HG03039 (cell line): ENCODE measurements around the gene ASB18.
"Not testable (repeated sequence)": the region's sequence is repeated elsewhere in the genome, so short reads cannot be mapped to it uniquely, and the experiment has no call there.

Experiments
- ATAC-seq: cut with Tn5 transposase; IDR thresholded peaks from one replicate; pipeline ENCODE4 v1.9.1; 2021; ENCODE audit warnings: mild to moderate bottlenecking, moderate library complexity; ENCODE audit not compliant: unreplicated experiment

The ASB18 gene

DNA sequence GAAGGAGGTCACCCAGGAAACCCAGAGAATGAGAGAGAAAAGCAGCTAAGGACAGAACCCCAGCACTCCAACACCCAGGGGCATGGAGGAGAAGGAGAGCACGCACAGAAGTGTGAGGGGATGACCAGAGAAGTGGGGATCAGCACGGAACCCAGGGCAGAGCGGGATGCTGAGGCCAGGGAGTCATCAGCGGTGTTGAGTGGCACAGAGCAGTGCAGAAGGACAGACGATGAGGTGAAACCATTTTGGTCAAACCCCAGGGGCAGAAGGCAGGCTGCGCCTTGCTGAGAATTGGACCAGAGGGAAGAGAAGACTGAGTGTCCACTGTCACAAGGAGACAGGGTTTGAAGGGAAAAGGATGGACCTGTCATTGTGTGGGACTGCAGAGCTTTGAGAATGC, 23.4 kb upstream of the ASB18 start:
- no peak for ATAC-seq

DNA sequence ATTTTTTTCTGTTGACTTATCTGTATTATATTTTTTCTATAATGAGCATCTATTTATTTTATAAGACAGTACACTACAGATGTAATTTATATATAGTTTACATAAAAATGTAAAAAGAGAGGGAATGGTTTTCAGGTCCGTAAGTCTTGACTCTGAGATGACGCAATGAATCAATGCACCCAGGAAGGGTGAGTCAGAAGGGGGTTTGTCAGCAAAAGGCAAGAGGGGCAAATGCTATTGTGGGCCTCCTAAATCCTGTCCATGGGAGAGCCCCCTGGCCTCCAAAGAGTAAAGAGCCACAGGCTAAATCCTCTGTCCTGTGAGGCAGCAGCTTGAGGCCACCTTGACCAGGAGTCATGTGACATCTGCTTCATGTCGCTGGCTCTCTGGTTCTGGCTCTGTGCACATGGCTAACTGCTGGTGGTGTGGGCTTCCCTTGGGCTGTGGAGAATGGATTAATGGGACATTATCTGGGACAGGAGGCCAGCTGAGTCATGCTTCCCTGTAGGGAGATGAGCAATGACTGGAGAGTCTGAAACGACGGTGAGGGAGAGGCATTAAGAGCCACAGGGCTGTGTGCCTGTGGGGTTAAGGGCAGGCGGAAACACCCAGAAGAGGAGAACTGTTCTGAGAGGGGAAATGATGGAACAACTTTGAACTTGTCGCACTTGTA, 22.8 kb upstream of the ASB18 start:
- no peak for ATAC-seq

DNA sequence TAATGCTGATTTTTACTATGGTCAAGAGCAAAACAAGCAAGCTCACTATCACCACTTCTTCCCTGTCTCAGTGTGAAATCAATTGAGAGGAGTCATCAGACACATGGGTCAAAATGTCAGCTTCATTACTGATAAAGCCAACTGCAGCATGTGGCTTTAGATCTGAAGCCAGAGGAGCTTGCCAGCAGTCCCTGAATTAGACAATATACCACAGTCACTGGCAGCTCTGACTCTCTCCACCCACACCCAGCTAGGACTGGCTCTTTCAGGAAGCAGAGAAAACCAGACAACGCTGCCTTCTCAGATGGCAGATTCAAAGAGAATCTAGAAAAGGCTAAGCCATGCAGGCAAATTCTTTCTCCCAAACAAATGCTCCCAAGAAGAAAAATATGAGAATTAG, 20.0 kb upstream of the ASB18 start:
- ATAC-seq: no peak

DNA sequence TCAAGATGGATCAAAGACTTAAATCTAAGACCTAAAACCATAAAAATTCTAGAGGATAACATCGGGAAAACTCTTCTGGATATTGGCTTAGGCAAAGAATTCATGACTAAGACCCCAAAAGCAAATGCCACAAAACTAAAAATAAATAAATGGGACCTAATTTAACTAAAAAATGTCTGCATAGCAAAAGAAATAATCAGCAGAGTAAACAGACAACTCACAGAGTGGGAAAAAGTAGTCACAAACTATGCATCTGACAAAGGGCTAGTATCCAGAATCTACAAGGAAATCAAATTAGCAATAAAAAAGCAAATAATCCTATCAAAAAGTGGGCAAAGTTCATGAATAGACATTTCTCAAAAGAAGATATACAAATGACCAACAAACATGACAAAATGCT, 18.2 kb upstream of the ASB18 start:
- ATAC-seq: no peak

DNA sequence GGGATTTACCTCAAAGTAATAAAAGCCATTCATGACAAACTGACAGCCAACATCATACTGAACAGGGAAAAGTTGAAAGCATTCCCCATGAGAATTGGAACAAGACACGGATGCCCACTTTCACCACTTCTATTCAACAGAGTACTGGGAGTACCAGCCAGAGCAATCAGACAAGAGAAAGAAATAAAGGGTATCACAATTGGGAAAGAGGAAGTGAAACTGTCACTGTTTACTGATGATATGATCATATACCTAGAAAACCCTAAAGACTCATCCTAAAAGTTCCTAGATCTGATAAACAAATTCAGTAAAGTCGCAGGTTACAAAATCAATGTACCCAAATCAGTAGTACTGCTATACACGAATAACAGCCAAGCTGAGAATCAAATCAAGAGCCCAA, 17.2 kb upstream of the ASB18 start:
- no peak for ATAC-seq

DNA sequence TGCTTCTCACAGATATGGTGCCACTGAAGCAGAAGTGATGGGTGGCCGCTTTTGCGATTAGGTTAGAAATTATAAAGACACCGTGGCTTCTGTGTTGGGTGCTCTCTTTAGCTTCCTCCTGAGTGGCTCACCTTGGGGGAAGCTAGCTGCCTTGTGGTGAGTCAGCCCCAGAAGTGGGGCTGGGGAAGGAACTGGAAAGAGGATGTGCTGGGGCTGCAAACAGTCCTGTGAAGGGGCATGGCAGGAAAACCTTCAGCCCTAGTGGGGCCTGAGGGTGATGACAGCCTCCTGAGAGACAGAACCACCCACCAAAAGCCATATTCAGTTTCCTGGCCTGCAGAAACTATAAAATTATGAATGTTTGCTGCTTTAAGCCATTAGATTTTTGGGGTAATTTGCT, 8.9 kb upstream of the ASB18 start:
- ATAC-seq: no peak

DNA sequence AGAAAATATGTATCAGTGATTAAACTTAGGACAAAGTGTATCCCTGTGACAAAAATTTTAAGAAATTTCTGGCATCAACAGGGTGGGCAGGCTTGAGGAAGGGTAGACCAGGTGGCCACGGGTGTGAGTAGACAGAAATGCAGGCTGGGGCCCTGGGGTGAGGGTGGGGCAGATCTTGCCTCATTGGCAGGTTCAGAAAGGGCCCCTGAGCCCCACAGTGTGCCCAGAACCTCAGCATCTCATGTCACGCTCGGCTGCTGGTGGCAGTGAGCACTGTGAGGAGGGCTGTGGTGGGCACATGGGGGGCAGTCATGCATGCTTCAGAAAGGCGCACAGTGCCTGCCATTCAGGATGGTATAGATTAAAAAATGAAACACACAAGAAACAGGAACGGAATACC, 7.6 kb upstream of the ASB18 start:
- ATAC-seq: no peak

DNA sequence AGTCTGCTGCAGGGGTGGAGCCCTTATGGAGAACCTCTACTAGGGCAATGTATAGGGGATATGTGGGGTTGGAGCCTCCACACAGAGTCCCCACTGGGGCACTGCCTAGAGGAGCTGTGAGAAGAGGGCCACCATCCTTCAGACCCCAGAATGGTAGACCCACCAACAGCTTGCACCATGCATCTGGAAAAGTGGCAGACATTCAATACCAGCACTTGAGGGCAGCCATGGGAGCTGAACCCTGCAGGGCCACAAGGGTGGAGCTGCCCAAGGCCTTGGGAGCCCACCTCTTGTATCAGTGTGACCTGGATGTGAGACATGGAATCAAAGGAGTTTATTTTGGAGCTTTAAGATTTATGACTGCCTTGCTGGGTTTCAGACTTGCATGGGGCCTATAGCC, 5.7 kb upstream of the ASB18 start:
- not testable (repeated sequence) for ATAC-seq

DNA sequence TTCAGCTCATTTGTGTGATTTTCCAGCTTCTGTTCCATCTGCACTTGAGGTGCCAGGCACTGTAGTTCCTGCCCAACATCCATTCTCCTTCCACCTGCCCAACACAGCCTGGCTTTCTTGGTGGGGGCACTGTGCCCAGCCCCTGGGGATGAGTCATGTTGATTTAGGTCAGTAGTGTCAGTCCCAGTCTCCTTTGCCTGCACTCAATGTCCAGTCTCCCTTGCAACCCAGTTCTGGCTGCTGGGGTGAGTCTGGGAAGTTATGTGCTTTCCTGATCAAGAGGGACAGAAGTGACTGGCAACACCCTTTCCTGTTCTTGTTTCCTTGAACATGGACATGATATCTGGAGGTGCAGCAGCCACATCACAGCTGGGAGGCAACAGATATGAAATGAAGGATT, 1.5 kb upstream of the ASB18 start:
- ATAC-seq: no peak

DNA sequence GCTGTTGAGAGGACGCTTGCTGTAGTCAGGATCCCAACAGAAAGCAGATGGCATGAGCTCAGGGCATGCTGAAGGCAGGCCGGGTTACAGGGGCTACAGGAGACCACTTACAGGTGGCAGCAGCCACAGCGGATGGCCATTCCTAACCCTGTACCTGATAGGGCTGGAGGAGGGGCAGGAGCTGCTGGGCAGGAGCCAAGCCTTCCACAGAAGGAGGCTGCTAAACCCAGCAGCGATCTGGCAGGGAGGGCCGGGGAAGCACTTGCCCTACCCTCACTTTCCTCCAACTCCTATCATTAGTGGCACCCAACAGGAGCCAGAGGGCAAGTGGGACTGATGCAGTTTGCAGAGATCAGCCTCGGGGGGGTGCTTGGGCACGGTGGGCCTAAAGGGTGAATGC, 2.0 kb downstream of the ASB18 start:
- no peak for ATAC-seq

DNA sequence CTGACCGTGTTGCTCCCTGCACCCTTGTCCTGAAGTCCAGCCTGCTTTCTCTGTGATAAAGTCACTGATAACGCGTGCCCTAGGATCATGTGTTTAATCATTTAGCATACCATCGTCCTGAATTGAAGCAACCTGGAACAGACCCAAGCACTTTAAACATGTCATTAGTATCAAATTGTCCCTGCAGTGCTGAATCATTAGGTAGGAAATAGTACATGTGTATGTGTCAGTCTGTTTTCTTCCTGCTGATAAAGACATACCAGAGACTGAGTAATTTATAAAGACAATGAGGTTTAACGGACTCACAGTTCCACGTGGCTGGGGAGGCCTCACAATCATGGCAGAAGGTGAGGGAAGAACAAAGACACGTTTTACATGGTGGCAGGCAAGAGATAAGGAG, 2.8 kb downstream of the ASB18 start:
- ATAC-seq: no peak

DNA sequence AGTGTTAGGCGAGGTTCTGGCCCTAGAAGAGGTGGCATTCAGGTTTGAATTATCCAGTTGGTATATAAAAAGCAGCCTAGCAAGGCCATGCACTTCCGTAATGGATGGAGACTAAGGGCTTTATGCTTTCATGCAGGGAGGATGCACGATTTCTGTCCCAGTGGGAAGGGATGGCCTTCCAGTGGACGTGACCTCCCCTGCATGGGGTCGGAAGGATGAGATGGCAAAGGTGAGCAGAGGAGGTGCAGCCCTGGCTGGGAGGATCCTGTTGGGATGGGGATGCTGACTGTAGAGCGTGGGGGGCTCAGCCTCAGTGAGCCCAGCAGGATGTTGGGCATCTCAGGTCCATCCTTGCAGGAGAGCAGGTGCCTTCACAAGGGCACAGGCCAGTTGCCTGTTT, 4.8 kb downstream of the ASB18 start:
- ATAC-seq: no peak

DNA sequence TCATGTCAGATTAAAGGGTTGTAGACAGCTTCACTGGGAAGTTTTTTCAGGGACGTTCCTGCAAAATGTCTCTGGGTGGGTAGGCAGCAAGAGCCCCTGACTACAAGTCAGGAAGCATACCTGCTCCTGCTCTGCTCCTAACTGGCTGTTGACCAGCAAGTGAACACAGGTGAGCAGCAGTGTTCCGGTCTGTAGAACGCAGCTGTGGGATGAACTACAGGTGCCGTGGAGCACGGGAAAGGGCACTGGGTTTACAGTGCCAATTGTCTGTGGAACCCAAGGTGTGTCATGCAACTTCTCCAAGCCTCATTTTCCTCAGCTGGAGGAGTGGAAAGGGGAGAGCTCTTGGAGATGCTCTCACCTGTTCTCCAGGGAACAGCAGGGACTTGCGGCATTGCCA, 6.6 kb downstream of the ASB18 start:
- no peak for ATAC-seq

DNA sequence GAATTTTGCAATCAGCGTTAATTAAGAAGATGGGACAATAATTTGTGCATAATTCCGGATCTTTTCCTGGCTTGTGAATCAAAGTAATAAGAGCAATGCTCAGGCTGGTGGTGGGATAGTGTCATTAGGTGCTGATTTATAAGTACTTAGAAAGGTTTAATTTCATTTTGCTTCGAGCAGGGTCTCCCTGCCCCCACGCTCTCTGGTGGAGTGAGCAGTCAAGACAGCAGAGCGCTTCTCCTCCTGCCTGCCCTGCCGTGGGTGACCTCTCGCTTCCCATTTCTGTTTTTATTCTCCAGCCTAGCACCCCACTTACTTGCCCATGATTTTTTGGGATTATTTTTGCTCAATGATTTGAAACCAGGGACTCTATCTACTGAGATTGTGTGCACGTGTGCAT, 7.1 kb downstream of the ASB18 start:
- no peak for ATAC-seq

DNA sequence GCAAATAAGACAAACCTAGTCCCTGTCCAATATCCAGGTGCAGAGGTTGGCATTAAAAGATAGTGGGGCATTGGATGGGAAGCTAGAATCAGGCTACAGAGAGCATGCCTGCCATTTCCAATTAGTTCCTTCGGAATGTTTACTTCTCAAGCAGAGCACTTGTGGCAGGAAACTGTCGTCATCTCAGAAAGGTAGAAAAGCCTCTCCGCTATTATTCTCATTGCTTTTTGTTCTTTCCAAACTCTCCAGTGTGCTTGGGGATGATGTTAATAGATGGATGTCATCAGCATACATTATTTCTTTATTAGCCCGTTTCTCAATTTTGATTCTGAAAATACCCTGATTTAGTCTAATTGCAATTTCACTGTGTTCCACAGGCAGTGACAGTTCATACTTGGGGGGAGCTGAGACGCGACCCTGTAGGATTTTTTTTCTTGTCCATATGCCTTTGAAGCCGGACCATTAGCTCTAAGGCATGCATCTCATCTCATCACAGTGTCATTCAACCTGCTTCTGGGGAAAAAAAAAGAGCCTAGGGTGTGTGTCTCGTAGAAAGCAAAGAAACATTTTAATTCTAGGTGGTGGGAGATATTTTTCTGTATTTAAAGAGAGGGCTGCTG, 7.7 kb downstream of the ASB18 start:
- no peak for ATAC-seq

DNA sequence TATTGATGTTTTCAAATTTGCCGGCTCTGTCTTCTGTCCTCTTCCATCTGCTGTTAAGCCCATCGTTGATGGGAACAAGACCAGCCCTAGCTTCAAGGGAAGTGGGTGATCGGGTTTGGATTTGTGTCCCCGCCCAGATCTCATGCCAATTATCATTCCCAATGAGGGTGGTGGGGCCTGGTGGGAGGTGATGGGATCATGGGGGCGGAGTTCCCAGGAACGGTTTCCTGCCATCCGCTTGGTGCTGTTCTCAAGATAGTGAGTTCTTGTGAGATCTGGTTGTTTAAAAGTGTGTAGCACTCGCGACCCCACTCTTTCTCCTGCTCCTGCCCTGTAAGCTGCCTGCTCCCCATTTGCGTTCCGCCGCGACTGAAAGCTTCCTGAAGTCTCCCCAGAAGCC, 9.5 kb downstream of the ASB18 start:
- ATAC-seq: no peak

DNA sequence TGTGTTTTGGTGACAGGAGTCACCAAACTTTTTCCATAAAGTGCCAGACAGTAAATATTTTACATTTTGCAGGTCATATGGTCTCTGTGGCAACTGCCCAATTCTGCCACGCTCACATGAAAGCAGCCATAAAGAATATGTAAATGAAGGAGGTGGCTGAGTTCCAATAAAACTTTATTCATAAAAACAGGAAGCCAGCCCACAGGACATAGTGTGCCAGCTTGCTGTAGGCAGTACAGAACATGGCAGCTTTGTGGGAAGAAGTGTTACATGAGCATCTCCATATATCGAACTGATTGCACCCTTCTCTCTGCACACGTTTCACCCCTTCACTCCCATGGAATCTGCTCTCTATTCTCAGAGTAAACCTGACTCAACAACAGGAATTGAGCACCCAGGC, 10.2 kb downstream of the ASB18 start:
- no peak for ATAC-seq

DNA sequence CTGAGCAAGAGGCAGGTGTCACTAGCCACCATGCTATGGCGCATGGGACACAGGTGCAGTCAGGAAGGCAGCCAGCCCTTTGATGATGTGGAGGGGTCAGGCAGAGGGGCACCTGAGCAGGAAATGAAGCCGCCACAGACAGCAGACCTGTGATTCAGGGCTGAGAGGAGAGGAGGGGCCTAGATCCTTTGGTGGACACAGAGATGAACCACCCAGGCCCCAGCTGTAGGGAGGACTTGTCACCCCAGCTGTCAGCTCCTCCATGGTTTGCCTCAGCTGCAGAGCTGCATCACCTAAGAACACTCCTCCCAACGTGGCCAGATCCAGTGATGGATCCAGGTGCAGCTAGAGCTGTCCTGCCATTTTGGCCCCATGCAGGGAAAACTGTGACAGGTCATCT, 11.6 kb downstream of the ASB18 start:
- no peak for ATAC-seq

DNA sequence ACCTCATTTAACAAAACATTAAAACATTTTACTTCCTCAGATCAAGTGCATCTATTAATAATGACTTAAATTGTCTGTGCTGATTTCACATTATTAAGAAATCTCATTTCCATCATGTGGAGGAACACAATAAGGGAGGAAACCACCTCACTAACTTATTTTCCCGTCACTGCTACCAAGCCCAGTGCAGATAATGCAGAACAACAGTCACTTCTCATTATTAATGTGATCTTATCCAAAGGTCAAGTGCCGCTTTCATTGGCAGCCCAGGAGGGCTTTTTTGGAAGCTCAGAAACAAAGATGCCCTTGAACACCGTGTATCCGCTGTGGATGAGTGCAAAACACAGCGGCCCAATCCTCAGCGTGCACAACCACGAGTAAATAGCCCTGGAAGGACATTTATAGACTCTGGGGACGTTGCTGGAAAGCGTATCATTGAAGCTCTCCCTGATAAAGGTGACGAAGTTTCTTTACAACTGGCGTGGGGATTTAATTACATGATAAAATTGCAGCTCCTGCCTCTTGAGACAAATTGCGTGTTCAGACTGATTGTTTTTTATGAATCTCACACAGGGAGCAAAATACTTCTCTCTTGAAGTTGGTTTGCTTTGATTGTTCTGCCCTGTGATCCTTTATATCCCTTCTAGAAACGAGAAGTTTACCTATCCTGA, 13.2 kb downstream of the ASB18 start:
- no peak for ATAC-seq

DNA sequence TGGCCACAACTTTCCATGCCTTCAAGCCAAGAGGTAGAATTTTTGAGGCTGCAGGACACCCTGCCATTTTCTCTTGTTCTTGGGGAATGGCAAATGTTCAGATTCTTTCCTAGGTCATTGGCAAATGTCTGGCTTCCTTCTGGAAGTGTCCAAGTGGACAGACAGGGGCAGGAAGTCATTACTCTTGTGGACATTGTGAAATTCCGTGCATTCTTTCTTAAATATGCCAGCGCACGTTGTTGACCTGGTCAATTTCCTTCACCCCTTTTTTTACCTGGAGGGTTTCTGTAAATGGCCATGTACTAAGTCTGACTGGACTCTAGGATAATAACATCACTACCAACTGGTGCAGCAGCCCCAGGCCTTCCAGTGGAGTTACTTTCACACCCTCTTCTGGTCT, 13.9 kb downstream of the ASB18 start:
- ATAC-seq: no peak

DNA sequence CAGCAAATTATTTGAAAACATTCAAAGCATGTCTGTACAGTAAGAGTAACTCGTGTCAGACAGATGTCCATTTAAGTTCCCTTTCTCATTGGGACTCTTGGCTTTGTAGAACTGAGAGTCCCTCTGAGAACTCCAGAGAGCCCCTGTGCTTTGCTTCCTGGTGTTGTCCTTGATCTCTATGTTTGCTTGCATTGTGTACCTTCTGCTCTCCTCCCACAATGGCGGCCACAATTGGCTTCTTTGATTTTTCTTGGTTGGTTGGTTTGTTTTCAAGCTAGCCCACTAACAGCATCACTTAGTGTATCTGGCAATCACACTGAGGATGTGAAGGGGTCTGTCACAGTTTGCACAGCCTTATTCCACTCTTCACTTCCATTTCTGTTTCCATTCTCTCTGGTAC, 15.1 kb downstream of the ASB18 start:
- no peak for ATAC-seq

DNA sequence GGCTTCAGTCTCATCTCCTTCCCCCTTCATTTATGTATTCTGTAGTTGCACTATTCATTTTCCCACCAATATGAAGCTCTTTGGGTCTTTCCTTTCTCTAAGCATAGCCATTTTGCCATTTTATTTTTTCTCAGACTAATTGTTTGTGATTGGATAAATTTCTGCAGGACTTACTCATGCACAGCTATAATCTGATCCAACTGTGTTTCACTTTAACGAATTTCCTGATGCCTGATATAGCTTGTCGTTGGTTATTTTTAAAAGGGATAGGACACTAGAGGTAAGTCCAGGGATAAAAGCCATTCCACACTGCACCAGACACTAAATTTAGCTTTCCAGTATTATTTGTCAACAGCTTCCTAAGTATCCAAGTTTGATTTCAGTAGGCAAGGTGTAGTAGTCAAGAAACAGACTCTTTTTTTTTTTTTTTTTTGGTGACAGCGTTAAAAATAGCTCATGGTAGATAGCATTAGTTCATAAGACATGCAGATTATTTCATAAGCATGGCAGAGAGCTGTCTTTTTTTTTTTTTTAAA, 17.4 kb downstream of the ASB18 start:
- ATAC-seq: no peak
